GM18517 (cell line): ENCODE results near the gene CD177.
"Not testable (repeated sequence)": the region's sequence is repeated elsewhere in the genome, so short reads cannot be mapped to it uniquely, and the experiment has no call there.

Experiments used
- ATAC-seq: cut with Tn5 transposase; IDR thresholded peaks from one replicate; pipeline ENCODE4 v1.9.1; 2021; ENCODE audit warnings: mild to moderate bottlenecking, moderate library complexity; ENCODE audit not compliant: unreplicated experiment

Gene CD177

DNA sequence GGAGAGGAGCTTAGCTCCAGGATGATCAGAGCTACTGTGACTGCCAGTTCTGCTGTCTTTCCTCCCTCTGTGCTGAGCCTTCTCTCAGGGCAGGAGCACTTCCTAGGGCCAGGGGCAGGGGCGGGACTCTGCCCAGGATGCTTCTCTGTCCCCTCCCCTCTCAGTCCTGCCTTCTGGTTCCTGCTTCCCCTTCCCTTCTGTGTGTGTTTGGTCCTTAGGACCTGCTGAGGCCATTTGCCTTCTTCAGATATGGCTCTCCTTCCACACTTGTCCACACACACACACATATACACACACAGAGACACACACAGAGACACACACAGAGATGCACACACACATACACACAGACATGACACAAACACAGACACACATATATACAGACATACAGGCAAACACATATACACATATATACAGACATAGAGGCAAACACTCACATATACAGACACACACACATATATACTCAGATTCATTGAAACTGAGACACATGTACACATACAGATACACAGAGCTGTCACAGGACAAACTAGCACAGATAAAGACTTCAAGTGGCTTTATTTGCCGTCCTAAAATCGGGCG lies 22.0 kb upstream of the CD177 start:
- ATAC-seq = no peak

DNA sequence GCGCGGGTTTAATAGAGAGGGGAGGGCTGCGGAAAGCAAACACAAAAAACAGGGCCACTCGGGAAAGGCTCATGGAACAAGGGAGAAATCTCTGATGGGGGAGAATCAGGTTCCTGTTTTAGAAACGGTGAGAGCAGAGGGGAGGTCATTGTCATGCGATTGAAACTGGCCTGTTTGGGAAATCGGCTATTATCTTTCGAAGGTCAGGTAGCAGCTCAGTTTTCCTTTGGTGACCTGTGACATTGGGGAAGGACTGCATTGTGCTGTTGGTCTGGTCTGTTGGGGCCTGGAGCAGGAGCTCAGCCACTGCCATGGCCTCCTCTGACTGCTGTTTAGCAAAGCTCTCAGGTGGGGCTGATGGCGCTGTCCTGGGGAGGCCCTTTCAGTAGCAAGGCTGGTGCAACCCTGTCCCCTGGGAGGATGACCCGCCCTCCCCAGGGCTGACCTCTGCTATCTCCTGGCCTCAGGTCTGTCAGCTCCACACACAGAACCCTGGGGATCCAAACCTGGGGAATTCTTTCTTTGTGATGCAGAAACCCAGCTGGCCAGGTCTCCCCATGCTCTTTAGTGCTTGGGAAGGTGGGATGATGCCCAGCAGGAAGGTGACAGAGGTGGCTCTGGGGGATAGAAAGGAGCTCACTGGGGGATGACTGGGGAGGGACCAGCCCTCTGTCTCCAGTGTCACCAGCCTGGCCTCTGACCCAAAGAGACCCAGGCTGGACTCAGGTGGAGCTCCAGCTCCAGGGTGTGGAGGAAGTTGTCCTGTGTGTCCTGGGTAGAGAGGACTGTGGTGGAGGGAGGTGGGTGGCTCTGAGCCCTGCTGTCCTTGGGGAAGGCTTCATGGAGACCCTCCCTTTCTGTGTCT lies 21.2 kb upstream of the CD177 start:
- no peak for ATAC-seq

DNA sequence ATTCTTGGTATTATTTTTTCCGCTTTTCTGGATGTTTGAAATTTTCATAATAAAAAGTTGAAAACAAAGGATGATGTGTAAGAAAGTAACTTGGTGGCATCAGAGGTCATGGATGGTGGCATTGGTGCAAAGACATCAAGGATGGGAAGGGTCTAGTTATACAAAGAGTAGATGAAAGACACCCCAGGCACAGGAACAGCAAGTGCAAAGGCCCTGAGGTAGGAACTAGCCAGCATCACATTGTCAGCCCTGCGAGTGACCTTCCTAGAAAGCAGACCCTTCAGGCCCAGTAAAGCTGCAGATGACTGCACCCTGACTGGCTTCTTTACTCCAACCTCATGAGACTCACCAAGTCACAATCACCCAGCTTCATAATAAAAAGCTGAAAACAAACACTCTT lies 17.0 kb upstream of the CD177 start:
- ATAC-seq = not testable (repeated sequence)

DNA sequence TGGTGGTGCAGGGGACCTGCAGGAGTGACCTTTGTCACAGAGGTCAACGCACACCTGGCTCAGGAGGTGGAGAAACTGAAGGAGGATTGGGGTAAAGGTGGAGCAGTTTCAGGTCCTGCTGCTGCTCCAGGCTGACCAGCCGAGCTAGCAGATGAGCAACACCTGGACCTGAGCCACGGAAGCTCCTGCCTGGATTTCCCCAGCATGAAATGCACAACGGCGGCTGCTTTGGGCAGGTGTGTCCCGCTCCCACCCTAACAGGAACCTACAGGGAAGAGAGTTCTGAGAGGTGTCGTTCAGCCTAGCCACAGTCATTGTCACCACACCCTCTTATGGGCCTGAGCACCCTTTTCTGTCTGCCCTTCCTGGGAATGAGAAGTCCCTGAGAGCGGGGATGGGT lies 15.7 kb upstream of the CD177 start:
- no peak for ATAC-seq

DNA sequence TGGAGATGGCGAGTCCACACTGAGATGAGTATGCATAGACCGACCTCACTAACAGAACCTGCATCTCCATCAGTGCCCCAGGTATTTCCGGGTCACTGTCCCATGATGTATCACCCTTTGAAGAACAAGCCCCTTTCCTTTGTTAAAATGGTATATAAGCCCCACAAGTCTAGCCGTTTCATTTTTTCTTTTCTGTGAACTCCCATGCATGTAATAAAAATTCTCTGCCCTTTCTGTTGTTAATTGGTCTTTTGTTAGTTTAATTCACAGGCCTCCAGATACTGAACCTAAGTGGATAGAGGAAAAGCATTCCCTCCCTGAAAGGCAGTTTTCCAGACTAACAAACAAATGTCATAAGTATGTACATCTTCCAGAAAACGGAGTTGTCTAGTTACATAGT lies 15.0 kb upstream of the CD177 start:
- no peak for ATAC-seq

DNA sequence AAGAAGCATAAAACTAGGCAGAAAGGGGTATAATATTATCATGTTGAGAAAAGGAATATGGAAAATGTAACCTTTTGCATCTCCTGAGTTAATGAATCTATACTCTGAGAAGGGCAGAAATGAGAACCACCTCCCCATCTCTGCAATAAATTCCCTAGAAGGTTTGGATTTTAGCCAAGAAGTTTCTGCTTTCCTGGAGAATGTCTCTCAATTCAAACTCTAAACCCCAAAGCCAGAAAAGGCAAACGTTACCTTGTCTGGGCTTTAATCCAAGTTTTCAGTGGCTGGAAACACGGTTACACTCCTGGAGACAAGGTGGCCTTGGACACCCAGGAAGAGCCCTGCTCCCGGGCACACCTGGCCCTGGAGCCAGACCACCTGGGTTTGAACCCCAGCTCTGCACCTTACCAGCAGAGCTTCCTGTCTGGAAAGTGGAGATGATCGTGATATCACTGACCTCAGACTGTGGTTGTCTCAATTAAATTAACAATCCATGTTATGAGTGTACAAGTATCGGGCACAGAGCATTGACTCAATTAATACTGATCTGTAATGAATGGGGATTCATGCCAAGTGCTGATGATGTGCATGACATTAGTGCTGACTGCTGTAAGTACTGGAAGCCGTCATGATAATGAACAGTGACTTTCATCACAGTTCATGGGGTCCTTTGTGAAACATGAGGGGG lies 14.1 kb upstream of the CD177 start:
- not testable (repeated sequence) for ATAC-seq

DNA sequence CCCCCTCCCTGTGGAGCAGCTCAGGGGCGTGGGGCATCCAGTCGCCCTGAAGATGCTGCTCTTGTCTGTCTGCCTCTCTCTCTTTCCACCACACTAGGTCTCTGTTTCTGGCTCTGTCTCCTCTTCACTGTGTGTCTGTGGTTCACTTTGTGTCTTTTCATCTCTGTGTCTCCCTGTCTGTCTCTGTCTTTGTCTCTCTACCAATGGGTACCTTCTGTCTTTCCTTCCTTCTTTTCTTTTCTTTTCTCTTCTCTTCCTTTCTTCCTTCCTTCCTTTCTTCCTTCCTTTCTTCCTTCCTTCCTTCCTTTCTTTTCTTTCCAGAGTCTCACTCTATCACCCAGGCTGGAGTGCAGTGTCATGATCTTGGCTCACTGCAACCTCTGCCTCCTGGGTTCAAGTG lies 13.4 kb upstream of the CD177 start:
- not testable (repeated sequence) for ATAC-seq

DNA sequence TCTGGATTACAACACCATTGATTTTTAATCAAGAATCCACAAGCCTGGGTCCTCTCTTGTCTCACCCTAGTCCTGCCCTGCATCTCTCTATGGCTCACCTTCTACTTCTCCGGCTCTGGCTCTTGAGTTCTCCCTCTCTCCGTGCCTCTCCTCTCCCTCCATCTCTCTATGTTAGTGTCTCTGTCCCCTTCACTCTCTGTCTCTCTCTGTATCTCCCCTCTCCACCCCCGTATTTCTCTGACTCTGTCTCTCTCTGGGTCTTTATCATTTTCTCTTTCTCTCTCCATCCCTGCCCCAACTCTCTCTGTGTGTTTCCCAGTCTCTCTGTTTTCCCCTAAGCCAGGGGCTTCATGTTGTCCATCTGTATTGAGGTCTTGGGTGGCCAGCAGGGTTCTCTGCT lies 12.4 kb upstream of the CD177 start:
- ATAC-seq = not testable (repeated sequence)

DNA sequence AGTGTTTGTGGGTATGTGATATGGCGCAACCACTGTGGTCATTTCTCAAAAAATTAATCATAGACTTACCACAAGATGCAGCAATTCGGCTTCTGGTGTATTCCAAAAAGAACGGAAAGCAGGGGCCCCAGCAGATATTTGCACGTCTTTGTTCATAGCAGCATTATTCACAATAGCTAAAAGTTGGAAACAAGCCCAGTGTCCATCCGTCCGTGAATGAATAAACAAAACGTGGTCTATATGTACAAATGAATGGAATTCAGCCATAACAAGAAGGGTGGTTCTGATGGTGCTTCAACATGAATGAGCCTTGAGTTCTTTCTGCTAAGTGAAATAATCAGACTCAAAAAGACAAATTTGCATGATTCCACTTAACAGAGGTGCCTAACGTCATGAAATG lies 11.4 kb upstream of the CD177 start:
- ATAC-seq = not testable (repeated sequence)

DNA sequence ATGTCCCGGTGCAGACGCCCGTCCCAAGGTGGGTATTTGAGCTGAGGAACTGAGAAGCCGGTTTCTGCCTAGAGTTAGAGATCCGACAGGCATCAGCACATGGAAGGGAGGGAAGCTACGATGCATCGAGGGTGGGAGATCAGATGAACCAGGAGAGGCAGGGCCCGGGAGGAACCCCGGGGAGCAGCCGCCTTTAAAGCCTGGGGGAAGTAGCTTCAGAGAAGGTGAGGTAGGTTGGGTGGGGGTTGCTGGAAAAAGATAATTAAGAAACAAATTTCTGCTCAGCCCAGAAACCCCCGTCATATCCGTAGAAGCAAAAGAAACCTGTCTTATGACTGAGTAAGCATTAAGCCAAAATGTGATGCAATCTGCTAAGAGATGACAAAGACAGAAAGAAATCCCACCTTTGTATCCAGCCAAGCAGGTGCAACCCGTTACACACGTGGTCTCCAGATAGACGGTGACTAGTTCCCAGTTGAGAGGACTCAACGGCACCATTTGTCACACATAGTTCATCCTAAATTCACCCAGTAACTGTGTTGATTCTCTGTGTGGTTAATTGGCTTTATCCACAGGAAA lies 9.1 kb upstream of the CD177 start:
- ATAC-seq = not testable (repeated sequence)

DNA sequence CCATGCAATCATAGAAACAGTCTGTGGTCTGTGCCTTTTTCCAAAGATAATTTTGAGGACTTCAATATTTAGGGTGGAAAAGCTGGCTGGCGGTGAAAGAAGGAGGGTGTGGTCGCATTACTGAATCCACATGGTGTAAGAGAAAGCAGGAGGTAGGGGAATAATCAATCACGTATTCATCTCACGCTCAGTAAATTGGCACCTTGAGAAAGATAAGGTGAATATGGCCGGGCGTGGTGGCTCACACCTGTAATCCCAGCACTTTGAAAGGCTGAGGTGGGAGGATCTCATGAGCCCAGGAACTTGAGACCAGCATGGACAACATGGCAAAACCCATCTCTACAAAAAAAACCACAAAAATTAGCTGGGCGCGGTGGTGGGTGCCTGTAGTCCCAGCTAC lies 3.7 kb upstream of the CD177 start:
- ATAC-seq = not testable (repeated sequence)

DNA sequence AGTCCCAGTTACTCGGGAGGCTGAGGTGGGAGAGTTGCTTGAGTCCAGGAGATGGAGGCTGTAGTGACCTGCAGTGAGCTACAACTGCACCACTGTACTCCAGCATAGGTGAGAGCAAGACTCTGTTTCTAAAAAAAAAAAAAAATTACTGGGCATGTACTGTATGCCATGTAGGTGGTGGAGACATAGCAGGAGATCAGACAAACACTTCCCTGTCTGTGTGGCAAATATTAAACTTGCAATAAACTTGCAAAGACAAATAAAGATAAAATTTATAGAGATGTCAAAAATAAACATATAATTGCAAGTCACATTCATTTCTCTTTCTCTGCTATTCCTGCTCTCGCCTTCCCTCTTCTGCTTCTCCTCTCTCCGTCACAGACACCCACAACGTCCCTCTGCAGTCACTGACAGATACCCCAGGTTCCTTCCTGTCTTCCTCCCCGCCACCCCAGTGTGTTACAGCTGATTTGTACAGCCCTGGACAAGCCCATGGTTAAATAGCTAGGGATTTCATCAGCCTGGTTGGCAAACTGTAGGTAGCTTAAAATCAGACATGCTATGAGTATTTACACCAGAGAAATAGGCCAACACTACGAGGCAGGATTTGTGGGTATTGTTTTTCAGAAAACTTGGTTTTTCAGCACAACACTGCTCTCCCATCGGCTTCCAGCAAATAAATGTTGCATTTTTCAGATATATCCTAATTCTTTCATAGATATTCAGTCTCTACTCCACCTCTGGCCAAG lies 1.3 kb upstream of the CD177 start:
- no peak for ATAC-seq

DNA sequence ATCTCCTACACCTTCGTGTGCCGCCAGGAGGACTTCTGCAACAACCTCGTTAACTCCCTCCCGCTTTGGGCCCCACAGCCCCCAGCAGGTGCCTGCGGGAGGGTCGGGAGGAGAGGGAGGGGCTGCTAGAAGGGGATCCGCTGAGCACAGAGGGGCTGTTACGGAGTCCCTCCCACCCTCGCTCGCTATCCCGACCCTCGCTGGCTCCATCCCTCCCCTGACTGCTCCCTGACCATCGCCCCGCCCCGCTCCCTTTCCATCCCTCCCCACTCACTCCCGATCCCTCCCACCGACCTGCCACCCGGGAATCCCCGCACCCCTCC lies 780 bp downstream of the CD177 start:
- ATAC-seq = no peak

DNA sequence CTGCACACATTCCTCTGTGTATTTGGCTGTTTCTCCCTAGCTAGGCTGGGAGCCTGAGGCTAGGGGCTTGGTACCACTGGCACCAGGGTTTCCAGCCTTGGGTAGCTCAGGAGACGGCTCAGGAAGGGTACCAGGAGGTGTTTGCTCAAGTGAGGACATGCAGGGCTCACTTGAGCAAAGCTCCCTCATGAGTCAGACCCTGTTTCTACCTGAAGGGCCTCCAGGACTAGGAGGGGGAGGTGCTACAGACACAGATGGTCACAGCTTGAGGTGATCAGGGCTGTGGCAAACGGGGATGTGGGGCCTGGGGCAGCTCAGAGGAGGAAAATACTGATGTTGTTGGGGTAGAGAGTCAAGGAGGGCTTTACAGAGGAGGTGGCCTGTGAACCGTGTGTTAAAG lies 3.3 kb downstream of the CD177 start:
- ATAC-seq = not testable (repeated sequence)

DNA sequence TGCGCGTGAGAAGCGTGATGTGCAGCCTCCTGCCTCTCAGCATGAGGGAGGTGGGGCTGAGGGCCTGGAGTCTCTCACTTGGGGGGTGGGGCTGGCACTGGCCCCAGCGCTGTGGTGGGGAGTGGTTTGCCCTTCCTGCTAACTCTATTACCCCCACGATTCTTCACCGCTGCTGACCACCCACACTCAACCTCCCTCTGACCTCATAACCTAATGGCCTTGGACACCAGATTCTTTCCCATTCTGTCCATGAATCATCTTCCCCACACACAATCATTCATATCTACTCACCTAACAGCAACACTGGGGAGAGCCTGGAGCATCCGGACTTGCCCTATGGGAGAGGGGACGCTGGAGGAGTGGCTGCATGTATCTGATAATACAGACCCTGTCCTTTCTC lies 8.7 kb downstream of the CD177 start:
- no peak for ATAC-seq

DNA sequence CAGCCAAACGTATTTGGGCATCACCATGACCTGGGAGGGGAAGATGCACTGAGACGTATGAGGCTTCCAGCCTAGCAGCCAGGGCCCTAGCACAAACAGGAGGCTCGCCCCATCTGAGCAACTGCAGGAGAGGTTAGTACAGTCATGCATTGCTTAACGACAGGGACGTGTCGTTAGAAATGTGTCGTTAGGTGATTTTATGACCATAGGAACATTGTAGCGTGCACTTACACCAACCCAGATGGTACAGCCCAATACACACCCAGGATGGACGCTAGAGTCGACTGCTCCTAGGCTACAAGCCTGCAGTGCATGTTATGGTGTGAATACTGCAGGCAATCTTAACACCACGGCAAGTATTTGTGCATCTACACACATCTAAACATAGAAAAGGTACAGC lies 9.3 kb downstream of the CD177 start:
- ATAC-seq = no peak

DNA sequence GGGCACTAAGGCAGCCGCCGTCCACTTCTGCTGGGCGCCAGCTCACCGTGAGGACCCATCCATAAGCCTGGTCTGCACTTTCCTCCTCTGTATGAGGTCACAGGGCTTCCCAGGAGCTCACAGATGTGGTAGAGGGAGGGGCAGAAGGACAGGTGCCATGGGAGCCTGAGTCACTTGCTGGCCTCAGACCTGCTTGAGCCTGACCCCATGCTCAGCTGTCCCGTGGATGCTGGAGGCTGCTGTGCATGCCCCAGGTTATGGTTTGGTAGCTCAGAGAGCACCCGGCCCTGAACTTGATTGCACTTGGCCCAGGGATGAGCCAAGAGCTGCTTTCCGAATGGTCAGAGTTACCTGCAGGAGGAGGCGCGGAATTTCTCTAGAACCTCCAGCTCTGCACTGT lies 12.2 kb downstream of the CD177 start:
- ATAC-seq = not testable (repeated sequence)

DNA sequence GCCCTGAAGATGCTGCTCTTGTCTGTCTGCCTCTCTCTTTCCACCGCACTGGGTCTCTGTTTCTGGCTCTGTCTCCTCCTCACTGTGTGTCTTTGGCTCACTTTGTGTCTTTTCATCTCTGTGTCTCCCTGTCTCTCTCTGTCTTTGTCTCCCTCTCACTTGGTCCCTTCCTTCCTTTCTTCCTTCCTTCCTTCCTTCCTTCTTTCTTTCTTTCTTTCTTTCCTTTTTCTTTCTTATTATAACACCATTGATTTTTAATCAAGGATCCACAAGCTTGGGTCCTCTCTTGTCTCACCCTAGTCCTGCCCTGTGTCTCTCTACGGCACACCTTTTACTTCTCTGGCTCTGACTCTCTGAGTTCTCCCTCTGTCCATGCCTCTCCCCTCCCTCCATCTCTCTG lies 14.3 kb downstream of the CD177 start:
- no peak for ATAC-seq

DNA sequence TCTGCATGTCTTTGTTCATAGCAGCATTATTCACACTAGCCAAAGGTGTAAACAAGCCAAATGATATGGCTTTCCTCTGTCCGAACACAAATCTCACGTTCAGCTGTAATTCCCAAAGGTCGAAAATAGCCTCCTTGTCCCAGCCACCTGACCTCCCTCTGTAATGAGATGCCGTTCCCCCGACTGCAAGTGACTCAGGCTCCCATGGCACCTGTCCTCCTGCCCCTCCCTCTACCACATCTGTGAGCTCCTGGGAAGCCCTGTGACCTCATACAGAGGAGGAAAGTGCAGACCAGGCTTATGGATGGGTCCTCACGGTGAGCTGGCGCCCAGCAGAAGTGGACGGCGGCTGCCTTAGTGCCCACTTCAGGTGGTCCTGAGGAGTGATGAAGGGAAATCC lies 15.4 kb downstream of the CD177 start:
- ATAC-seq = not testable (repeated sequence)

DNA sequence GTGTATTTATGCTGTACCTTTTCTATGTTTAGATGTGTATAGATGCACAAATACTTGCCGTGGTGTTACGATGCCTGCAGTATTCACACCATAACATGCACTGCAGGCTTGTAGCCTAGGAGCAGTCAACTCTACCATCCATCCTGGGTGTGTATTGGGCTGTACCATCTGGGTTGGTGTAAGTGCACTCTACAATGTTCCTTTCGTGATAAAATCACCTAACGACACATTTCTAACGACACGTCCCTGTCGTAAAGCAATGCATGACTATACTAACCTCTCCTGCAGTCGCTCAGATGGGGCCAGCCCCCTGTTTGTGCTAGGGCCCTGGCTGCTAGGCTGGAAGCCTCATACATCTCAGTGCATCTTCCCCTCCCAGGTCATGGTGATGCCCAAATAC lies 18.4 kb downstream of the CD177 start:
- no peak for ATAC-seq

DNA sequence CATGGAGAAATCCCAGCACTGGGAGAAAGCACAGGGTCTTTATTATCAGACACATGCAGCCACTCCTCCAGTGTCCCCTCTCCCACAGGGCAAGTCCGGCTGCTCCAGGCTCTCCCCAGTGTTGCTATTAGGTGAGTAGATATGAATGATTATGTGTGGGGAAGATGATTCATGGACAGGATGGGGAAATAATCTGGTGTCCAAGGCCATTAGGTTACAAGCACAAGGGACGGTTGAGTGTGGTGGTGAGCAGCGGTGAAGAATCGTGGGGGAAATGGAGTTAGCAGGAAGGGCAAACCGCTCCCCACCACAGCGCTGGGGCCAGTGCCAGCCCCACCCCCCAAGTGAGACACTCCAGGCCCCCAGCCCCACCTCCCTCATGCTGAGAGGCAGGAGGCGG lies 19.0 kb downstream of the CD177 start:
- no peak for ATAC-seq
